K562 (cell line): ENCODE results near the gene SKIDA1. TPM values are rescaled to one million over a fixed set of nuclear protein-coding genes. Genes with fewer than 3 reads are reported as not detected.

Experiments
- ATAC-seq: fragments of 200-7000 bp; cut with Tn5 transposase; 3 replicates; pipeline ENCODE4 v1.9.1; 2020; ENCODE audit warnings: moderate library complexity
- BruUV-seq: library from RNA; stranded (reverse); fragments of 400-500 nt; replicated peaks from 2 replicates; lab custom pipeline; 2021; lab: Mats Ljungman, UMichigan
- CTCF ChIA-PET: fragments of 300-600 bp; formaldehyde crosslinking; extraction: SDS; loops from one replicate; lab custom pipeline; 2021; ENCODE audit warnings: low intra/inter-chr PET ratio; lab: Yijun Ruan, JAX
- POLR2A ChIA-PET: fragments of 300-600, 350-650 bp; sonication (Branson Sonifier 250); formaldehyde crosslinking; extraction: SDS; loops from one replicate; lab custom pipeline; 2021; ENCODE audit warnings: antibody characterized with exemption, inconsistent platforms; lab: Yijun Ruan, JAX
- DNase-seq, 4 experiments: peaks; one replicate each; pipeline versions ENCODE4 v3.0.0 to v3.0.0-alpha.2; 2011 to 2018; ENCODE audit warnings: low spot score in 3 of 4, mixed read lengths in 3 of 4; ENCODE audit errors: extremely low read depth in 1 of 4
- FAIRE-seq: peaks from 2 replicates; lab custom pipeline; 2011; peaks lifted over from hg19 to GRCh38; lab: Jason Lieb, UNC
- H2AFZ ChIP-seq: 2 replicates; pipeline ENCODE4 v1.6.0; 2011; ENCODE audit warnings: low read depth, low read length, control low read depth, inconsistent platforms
- H3K27ac ChIP-seq: fragments of 200-600 bp; 3 replicates; pipeline ENCODE4 v1.8.0; 2011; ENCODE audit warnings: low read depth, mild to moderate bottlenecking, control low read depth, inconsistent platforms, low read length, moderate library complexity, mixed read lengths; ENCODE audit errors: extremely low read depth
- H3K27me3 ChIP-seq, 2 experiments: fragments of 300-600 bp in 1 of 2; 2 replicates in 1 of 2; 3 replicates in 1 of 2; pipeline versions ENCODE4 v1.6.0 to v1.8.0; 2011; ENCODE audit warnings: inconsistent platforms in 2 of 2, low read length in 2 of 2, mild to moderate bottlenecking in 1 of 2, mixed read lengths in 1 of 2, moderate library complexity in 1 of 2; ENCODE audit not compliant: control insufficient read depth in 2 of 2, insufficient read depth in 2 of 2
- H3K36me3 ChIP-seq: fragments of 300-600 bp; 3 replicates; pipeline ENCODE4 v1.8.0; 2011; ENCODE audit warnings: mild to moderate bottlenecking, low read length, inconsistent platforms; ENCODE audit not compliant: control insufficient read depth, insufficient read depth
- H3K4me1 ChIP-seq, 2 experiments: fragments of 200-600 bp in 1 of 2; replicated peaks in 1 of 2; 2 replicates in 1 of 2; 3 replicates in 1 of 2; pipeline versions ENCODE4 v1.5.1 to v1.8.0; 2011; ENCODE audit warnings: inconsistent platforms in 2 of 2, low read length in 2 of 2, mild to moderate bottlenecking in 1 of 2, mixed read lengths in 1 of 2, moderate library complexity in 1 of 2; ENCODE audit not compliant: control insufficient read depth in 2 of 2, insufficient read depth in 2 of 2
- H3K4me2 ChIP-seq: 2 replicates; pipeline ENCODE4 v1.6.1; 2011; ENCODE audit warnings: low read length, control low read depth, inconsistent platforms, mixed read lengths; ENCODE audit not compliant: insufficient read depth
- H3K4me3 ChIP-seq: fragments of 200-600 bp; sonication (generic), shearing (Covaris generic); 2 replicates; pipeline ENCODE4 v1.5.1; 2016; ENCODE audit warnings: control low read depth, inconsistent platforms
- H3K79me2 ChIP-seq: fragments of 200-600 bp; 3 replicates; pipeline ENCODE4 v1.8.0; 2011; ENCODE audit warnings: low read length, inconsistent platforms; ENCODE audit not compliant: control insufficient read depth, insufficient read depth
- H3K9ac ChIP-seq, 2 experiments: 2 replicates each; pipeline versions ENCODE4 v1.6.0 to v1.6.1; 2011; ENCODE audit warnings: low read depth in 2 of 2, low read length in 2 of 2, control low read depth in 1 of 2, inconsistent platforms in 1 of 2, mild to moderate bottlenecking in 1 of 2, mixed read lengths in 1 of 2; ENCODE audit not compliant: insufficient read depth in 1 of 2
- H3K9me1 ChIP-seq: one replicate; pipeline ENCODE4 v1.6.0; 2011; ENCODE audit warnings: inconsistent platforms, mild to moderate bottlenecking, low read length, moderate library complexity; ENCODE audit not compliant: control insufficient read depth, insufficient read depth
- H3K9me3 ChIP-seq: replicated peaks from 2 replicates; pipeline ENCODE4 v1.5.1; 2011; ENCODE audit warnings: low read depth, low read length, inconsistent platforms; ENCODE audit not compliant: control insufficient read depth, insufficient read depth
- H4K20me1 ChIP-seq: replicated peaks from 2 replicates; pipeline ENCODE4 v1.6.1; 2011; ENCODE audit warnings: low read length, inconsistent platforms, mixed read lengths; ENCODE audit not compliant: control insufficient read depth, insufficient read depth
- CREB1 ChIP-seq, 2 experiments: sonication (generic) in 1 of 2; formaldehyde crosslinking in 1 of 2; IDR thresholded peaks; 2 replicates each; pipeline versions ENCODE4 v1.6.1 to v1.8.0; 2012 to 2022; ENCODE audit warnings: inconsistent platforms in 1 of 2, mild to moderate bottlenecking in 1 of 2, missing genetic modification reagents in 1 of 2, moderate library complexity in 1 of 2
- SIN3B ChIP-seq: fragments of 450-650 bp; IDR thresholded peaks from 2 replicates; pipeline ENCODE4 v1.6.1; 2017; ENCODE audit warnings: low read depth, mild to moderate bottlenecking, moderate library complexity
- SOX6 ChIP-seq: fragments of 450-650 bp; IDR thresholded peaks from 2 replicates; pipeline ENCODE4 v1.6.1; 2014; ENCODE audit warnings: mild to moderate bottlenecking
- SP2 ChIP-seq: IDR thresholded peaks from 2 replicates; pipeline ENCODE4 v1.6.1; 2011; ENCODE audit warnings: mild to moderate bottlenecking, low read depth, low read length, moderate library complexity; ENCODE audit not compliant: poor library complexity, severe bottlenecking; ENCODE audit errors: extremely low read depth
- ZNF184 ChIP-seq: sonication (generic); formaldehyde crosslinking; IDR thresholded peaks from 2 replicates; pipeline ENCODE4 v1.5.0; 2020; ENCODE audit warnings: missing genetic modification reagents
- ZNF347 ChIP-seq: fragments of 450-650 bp; formaldehyde crosslinking; IDR thresholded peaks from 2 replicates; pipeline ENCODE4 v1.4.0; 2020; ENCODE audit warnings: low read depth, mild to moderate bottlenecking, moderate library complexity
- ZNF699 ChIP-seq: fragments of 250-450 bp; sonication (Bioruptor Pico); IDR thresholded peaks from 2 replicates; pipeline ENCODE4 v1.8.0; 2021; ENCODE audit warnings: mild to moderate bottlenecking, moderate library complexity; ENCODE audit not compliant: insufficient replicate concordance
- WGBS: fragments of 100-300 bp; shearing (Covaris generic); methylation state at CpG from one replicate; pipeline ENCODE4 v1.1.6; 2016; ENCODE audit warnings: low coverage, mixed read lengths; ENCODE audit not compliant: insufficient coverage; ENCODE audit errors: missing lambda C conversion rate; 5-methylcytosine and 5-hydroxymethylcytosine counted together
- in situ Hi-C: fragments of 300-500 bp; cut with MboI; formaldehyde crosslinking; loops from 4 replicates; pipeline ENCODE4 v1.15.0; 2018; ENCODE audit warnings: inconsistent platforms, mixed read lengths
- intact Hi-C: fragments of 100-400 bp; cut with micrococcal nuclease; formaldehyde crosslinking; loops from 2 replicates; pipeline ENCODE4 v1.14.2; 2022
- polyA plus RNA-seq, 8 experiments: library from polyadenylated mRNA; depleted of rRNA in 4 of 8; stranded (reverse) in 5 of 8; unstranded in 3 of 8; fragments of >200 nt; fragmentation: Nextera tagmentation in 2 of 8; fragmentation: Illumina TruSeq in 1 of 8; extraction: Ambion mirVana in 2 of 8; extraction: Trizol in 1 of 8; gene quantifications; 2 replicates each; pipeline versions ENCODE4 v1.2.1 to v1.2.3, GENCODE V29; 2011 to 2014; ENCODE audit warnings: inconsistent platforms in 1 of 8, missing spikeins in 1 of 8
- total RNA-seq, 7 experiments: library from RNA; depleted of rRNA in 6 of 7; stranded (reverse); fragments of >200 nt in 6 of 7; fragmentation: Illumina TruSeq in 2 of 7; extraction: Trizol in 2 of 7; gene quantifications; 2 replicates each; pipeline versions ENCODE4 v1.2.1 to v1.2.3, GENCODE V29; 2011 to 2021; ENCODE audit warnings: low replicate concordance in 1 of 7
- TF ChIP-seq, protein P1 (sequence below), 2 experiments: IDR thresholded peaks; 2 replicates each; pipeline ENCODE4 v1.6.1; 2012; ENCODE audit warnings: improper control_type of control experiment in 2 of 2, low read depth in 2 of 2, low read length in 2 of 2, borderline replicate concordance in 1 of 2
- TF ChIP-seq, protein P2 (sequence below): sonication (generic); formaldehyde crosslinking; IDR thresholded peaks from 2 replicates; pipeline ENCODE4 v1.8.0; 2023; ENCODE audit warnings: mild to moderate bottlenecking, missing genetic modification reagents
- TF ChIP-seq, protein P3 (sequence below): sonication (generic); formaldehyde crosslinking; IDR thresholded peaks from 2 replicates; pipeline ENCODE4 v1.8.0; 2022; ENCODE audit warnings: mild to moderate bottlenecking, missing genetic modification reagents

Gene SKIDA1
- total and polyA plus RNA-seq, 9 of the 15 experiments (the other 6 are each of a cell fraction or from before 2014, with no cell fraction given) = 0.05 to 1.1 (median 0.42) TPM

DNA sequence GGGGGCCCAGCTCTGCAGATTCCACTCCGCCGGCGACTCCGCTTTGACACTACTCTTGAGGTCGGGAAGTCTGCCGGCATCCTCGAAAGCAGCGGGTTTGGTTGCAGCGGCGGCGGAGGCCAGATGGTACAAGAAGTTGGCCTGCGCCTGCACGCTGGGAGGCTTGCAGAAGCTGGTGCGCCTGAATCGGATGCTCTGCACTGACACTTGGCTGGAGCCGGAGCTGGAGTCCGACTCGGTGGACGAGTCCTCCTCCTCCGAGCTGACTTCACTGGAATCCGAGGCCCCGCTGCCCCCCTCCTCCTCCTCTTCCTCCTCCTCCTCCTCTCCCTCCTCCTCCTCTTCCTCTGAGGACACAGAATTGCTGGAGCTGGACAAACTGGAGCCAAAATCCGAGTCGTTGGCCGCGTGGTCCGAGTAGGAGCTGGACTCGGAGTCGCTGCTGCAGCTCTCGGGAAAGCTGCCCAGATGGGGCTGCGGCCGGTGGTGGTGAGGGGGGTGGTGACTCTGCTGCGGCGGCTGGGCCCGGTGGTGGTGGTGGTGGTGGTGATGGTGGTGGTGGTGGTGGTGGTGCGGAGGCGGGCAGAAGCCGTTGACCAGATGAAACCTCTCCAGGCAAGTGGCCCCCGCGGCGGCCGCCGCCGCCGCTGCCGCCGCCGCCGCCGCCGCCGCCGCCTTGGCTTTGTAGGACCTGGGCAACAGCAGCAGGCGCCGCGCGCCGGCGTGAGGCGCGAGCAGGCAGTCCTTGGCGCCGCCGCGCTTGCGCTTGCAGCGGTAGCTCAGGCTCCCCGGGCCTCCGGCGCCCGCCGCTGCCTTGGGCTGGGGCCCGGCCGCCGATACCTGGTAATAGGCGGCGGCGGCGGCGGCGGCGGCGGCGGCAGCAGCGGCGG is 9.0 kb downstream of the SKIDA1 start (continued):
- TF ChIP-seq ZNF699 (CRISPR knock-in tag) = no peak
- no peak for TF ChIP-seq CREB1 (IDR thresholded peaks at IDR 0.05)
- no peak for TF ChIP-seq CREB1 (CRISPR knock-in tag; IDR thresholded peaks at IDR 0.05)
- TF ChIP-seq SIN3B = peak; percentile 43; the same call in 1 of the 2 replicates
- TF ChIP-seq, all 486 proteins: peak for 26

DNA sequence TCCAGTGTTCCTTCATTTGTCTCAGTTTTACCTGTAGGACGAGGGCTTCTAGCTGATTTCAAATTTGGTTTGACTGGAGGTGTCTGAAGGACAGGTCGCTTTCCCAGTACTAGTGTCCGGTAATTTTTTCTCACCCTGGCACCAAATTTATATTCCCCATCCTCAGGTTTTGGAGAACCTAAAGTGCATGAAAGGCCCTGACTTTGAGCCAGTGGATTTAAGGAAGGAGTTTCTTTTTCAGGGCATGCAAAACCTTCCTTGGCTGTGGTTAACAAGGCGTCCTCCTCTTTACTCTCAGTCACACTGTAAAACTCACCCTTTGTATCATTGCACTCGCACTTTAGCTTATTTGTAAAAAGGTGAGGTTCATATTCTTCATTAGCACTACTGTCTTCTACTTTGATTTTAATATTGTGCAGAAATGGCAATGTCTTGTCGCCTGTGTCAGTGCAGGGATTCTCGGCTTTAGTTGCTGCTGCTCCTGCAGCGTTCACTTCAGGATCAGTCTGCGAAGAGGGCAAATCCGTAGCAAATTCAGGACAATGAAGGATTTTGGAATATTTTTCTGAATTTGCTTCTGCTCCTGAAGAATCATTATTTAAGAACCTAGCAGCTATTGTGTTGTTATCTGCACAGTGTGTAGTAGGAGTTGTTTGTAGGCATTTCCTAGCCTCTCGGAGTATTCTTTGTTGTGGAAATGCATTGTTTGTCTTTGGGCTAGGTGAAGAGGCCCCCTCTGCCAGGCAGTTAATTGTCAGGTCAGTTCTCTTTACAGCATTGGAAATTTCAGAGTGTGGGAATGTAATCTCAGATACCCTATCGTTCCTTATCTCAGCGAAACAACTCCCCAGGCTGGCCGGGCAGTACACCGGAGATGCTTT is 9.9 kb downstream of the SKIDA1 start:
- ATAC-seq (peak; percentile 1; the same call in 1 of the 3 replicates), DNase-seq (peak in 1 of 4 experiments; percentile 20), FAIRE-seq (peak; percentile 65)
- WGBS = 54% methylated on average over 15 of the region's 15 CpGs
- Histone ChIP-seq H2AFZ (peak overlapping the region; percentile 93), H3K79me2 (no peaks in the 10 kb centered on the region), H3K4me1 (peaks cover 14 to 19% of the 10 kb centered on the region in 2 experiments; a peak in 4 of 5 replicates), H3K27ac (no peak overlapping the region), H4K20me1 (no peaks in the 10 kb centered on the region), H3K4me3 (peak overlapping the region; percentile 54), H3K27me3 (no peaks in the 10 kb centered on the region), H3K9me3 (no peaks in the 10 kb centered on the region), H3K9ac (peak overlapping the region in 1 of 2 experiments; percentile 91; a peak in 2 of 4 replicates), H3K36me3 (no peaks in the 10 kb centered on the region), H3K9me1 (no peaks in the 10 kb centered on the region), H3K4me2 (peak overlapping the region; percentile 80)
- in situ Hi-C loops = no loop called here
- intact Hi-C loops = loop anchor here (2.0 kb wide), 1 partner anchor 19 kb away; no protein-coding TSS in a partner anchor
- ChIA-PET POLR2A (interaction anchor here (0.6 to 2.0 kb wide), 5 partner anchors 8 to 205 kb away, joined by 3 to 10 read pairs (median 3); partner anchors contain the start of gene SKIDA1), CTCF (no interaction called here)
- BruUV-seq = no TSS peak
- TF ChIP-seq ZNF184 (CRISPR knock-in tag) (no peak), SP2 (no peak), ZNF347 (CRISPR knock-in tag) (no peak), SOX6 (0 out of 2 replicates have a peak, but pooled peaks have one; percentile 10)
- TF ChIP-seq, protein P1, sequence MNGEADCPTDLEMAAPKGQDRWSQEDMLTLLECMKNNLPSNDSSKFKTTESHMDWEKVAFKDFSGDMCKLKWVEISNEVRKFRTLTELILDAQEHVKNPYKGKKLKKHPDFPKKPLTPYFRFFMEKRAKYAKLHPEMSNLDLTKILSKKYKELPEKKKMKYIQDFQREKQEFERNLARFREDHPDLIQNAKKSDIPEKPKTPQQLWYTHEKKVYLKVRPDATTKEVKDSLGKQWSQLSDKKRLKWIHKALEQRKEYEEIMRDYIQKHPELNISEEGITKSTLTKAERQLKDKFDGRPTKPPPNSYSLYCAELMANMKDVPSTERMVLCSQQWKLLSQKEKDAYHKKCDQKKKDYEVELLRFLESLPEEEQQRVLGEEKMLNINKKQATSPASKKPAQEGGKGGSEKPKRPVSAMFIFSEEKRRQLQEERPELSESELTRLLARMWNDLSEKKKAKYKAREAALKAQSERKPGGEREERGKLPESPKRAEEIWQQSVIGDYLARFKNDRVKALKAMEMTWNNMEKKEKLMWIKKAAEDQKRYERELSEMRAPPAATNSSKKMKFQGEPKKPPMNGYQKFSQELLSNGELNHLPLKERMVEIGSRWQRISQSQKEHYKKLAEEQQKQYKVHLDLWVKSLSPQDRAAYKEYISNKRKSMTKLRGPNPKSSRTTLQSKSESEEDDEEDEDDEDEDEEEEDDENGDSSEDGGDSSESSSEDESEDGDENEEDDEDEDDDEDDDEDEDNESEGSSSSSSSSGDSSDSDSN (IDR thresholded peaks at IDR 0.05; ENCODE audit: borderline replicate concordance in 1 of 2, low read depth in 2 of 2, low read length in 2 of 2) = peak in 1 of 2 experiments; percentile 42; a peak in 1 of 4 replicates
- TF ChIP-seq, protein P2, sequence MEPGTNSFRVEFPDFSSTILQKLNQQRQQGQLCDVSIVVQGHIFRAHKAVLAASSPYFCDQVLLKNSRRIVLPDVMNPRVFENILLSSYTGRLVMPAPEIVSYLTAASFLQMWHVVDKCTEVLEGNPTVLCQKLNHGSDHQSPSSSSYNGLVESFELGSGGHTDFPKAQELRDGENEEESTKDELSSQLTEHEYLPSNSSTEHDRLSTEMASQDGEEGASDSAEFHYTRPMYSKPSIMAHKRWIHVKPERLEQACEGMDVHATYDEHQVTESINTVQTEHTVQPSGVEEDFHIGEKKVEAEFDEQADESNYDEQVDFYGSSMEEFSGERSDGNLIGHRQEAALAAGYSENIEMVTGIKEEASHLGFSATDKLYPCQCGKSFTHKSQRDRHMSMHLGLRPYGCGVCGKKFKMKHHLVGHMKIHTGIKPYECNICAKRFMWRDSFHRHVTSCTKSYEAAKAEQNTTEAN = no peak
- TF ChIP-seq, protein P3, sequence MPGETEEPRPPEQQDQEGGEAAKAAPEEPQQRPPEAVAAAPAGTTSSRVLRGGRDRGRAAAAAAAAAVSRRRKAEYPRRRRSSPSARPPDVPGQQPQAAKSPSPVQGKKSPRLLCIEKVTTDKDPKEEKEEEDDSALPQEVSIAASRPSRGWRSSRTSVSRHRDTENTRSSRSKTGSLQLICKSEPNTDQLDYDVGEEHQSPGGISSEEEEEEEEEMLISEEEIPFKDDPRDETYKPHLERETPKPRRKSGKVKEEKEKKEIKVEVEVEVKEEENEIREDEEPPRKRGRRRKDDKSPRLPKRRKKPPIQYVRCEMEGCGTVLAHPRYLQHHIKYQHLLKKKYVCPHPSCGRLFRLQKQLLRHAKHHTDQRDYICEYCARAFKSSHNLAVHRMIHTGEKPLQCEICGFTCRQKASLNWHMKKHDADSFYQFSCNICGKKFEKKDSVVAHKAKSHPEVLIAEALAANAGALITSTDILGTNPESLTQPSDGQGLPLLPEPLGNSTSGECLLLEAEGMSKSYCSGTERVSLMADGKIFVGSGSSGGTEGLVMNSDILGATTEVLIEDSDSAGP (CRISPR knock-in tag) = no peak
